WI38 (cell line): Measurements from ENCODE around the gene SARDH.
"Not testable (repeated sequence)": the region's sequence is repeated elsewhere in the genome, so short reads cannot be mapped to it uniquely, and the experiment has no call there.

Experiments
- H3K4me3 ChIP-seq: 2 replicates; pipeline ENCODE4 v1.5.1; 2011; ENCODE audit warnings: low read depth, mild to moderate bottlenecking, control low read depth, low read length
- TF ChIP-seq, protein P1 (sequence below): IDR thresholded peaks from 2 replicates; pipeline ENCODE4 v1.5.1; 2012; ENCODE audit warnings: low read depth, mild to moderate bottlenecking, control low read depth, low read length

SARDH gene

GRCh38 chr9:133754688-133755227 is 16.6 kb upstream of the SARDH start:
- TF ChIP-seq, protein P1, sequence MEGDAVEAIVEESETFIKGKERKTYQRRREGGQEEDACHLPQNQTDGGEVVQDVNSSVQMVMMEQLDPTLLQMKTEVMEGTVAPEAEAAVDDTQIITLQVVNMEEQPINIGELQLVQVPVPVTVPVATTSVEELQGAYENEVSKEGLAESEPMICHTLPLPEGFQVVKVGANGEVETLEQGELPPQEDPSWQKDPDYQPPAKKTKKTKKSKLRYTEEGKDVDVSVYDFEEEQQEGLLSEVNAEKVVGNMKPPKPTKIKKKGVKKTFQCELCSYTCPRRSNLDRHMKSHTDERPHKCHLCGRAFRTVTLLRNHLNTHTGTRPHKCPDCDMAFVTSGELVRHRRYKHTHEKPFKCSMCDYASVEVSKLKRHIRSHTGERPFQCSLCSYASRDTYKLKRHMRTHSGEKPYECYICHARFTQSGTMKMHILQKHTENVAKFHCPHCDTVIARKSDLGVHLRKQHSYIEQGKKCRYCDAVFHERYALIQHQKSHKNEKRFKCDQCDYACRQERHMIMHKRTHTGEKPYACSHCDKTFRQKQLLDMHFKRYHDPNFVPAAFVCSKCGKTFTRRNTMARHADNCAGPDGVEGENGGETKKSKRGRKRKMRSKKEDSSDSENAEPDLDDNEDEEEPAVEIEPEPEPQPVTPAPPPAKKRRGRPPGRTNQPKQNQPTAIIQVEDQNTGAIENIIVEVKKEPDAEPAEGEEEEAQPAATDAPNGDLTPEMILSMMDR, result no peak
- H3K4me3 ChIP-seq, result no peak overlapping the region

DNA sequence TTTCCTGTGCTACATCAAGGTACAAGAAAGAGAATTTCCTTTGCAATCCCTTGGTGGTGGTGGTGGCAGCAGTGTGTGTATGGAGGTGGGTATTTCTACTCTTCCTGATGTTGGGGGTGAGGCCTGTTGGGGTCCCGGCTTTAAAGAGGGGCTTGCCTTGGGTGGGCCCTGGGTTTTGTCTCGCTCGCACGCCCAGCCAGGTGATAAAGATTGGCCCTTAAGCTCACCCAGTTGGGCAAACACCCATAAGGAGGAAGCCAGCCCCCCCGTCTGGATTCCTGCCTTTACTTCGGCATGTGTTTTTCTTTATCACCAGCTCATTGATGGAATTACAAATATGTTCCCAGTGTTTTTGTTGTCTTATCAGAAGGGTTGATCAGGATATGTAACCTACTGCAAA is 16.0 kb upstream of the SARDH start:
- H3K4me3 ChIP-seq, result no peak overlapping the region
- TF ChIP-seq, protein P1, result no peak

DNA sequence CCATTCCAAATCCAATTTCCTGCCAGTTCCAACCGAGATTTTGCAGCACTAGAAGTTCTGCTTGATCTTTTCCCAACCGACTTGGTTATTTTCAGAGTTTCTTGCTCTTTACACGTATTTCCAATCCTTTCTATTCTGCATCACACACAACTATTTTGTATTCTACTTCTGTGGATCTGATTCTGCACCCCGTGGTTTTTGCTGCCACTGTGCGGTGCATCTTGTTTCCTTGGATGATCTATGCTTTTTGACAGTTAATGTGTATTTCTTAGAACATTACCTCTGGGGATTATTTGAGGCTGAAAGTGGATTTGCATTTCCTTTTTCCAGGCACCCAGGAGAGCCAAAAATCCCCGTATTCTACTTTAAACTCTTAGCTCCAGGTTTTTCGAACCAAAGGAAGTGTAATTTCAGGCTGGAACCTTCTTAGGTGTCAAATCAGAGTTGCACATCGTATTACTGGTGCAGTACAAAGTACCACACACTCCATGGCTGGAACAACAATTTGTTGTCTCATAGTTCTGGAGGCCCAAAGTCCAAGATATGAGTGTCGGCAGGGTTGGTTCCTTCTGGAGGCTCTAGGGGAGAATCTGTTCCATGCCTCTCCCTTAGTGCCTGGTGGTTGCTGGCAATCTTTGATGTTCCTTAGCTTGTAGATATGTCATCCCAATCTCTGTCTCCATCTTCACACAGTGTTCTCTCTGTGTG is 14.7 kb upstream of the SARDH start:
- TF ChIP-seq, protein P1, result no peak
- no peak overlapping the region for H3K4me3 ChIP-seq

- TF ChIP-seq, protein P1, result no peak
- H3K4me3 ChIP-seq, result no peak overlapping the region
Observed at GRCh38 chr9:133750982-133751649, 13.0 kb upstream of the SARDH start.

DNA sequence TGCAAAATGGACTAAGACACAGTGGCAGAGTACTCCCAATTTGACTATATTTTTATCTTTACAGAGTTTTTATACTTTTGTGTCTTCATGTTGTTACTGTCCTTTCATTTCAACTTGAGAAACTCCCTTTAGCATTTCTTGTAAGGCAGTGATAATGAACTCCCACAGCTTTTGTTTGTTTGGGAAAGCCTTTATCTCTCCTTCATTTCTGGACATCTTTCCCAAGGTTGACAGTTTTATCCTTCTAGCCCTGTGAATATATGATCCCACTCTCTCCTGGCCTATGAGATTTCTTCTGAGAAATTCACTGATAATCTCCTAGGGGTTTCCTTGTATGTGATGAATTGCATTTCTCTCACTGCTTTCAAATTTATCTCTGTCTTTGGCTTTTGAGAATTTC is 9.2 kb upstream of the SARDH start:
- TF ChIP-seq, protein P1, result no peak
- H3K4me3 ChIP-seq, result no peak overlapping the region

- not testable (repeated sequence) for H3K4me3 ChIP-seq
Observed at GRCh38 chr9:133744528-133744927, 6.4 kb upstream of the SARDH start.

DNA sequence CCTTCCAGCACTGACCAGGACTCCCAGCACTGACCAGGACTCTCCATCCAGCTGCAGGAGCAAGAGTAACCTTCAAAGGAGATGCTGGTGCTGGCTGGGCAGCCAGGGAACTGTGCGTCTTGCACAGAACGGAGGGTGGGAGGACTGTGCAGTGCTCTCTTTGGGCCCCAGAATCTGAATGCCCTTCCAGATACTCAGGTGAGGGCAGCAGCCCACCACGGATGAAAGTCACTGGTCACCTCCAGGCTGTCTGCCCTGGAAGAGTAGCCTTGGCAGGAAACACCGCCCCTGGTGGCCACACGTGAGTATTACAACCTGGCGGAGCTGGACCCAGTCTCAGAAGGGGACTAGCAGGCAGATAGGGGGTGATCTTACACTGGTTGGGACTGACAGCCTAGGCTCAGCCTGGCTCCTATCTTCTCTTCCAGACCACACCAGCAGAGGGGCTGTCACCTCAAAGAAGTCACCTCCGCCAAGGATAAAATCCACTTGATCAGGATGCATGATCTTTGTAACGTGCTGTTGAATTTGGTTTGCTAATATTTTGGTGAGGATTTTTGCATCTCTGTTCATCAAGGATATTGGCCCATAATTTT is 4.8 kb upstream of the SARDH start:
- TF ChIP-seq, protein P1, result peak; percentile 99
- no peak overlapping the region for H3K4me3 ChIP-seq
